Muscle of arm (tissue), 14 donors: ENCODE measurements around the gene OR5T1. TPM values are rescaled to one million over a fixed set of nuclear protein-coding genes. Genes with fewer than 3 reads are reported as not detected.

Source experiments
- DNase-seq: peaks from one replicate; pipeline ENCODE4 v3.0.0-alpha.2; 2013
- long read RNA-seq, 11 donors: transcript quantifications; one replicate each; lab custom pipeline, GENCODE V29; 2026
- polyA plus RNA-seq, 12 donors: library from polyadenylated mRNA; unstranded; fragments of 120-200 nt; gene quantifications; one replicate each; pipeline ENCODE4 v1.2.1, GENCODE V29; 2013; ENCODE audit not compliant: insufficient read length in 12 of 12

Gene OR5T1
- polyA plus RNA-seq: not detected
- long read RNA-seq, donor 1: 0 reads
- long read RNA-seq, donor 2: 0 reads
- long read RNA-seq, donor 3: 0 reads
- long read RNA-seq, donor 4: 0 reads
- long read RNA-seq, donor 5: 0 reads
- long read RNA-seq, donor 6: 0 reads
- long read RNA-seq, donor 7: 0 reads
- long read RNA-seq, donor 8: 0 reads
- long read RNA-seq, donor 9: 0 reads
- long read RNA-seq, donor 10: 0 reads
- long read RNA-seq, donor 11: 0 reads

GRCh38 chr11:56273854-56274253 lies at the start of gene OR5T1:
TSS of gene OR5T1 (plus strand) at chr11:56274154. CDS start at chr11:56275639, 1,485 bp downstream.
- DNase-seq: no peak

GRCh38 chr11:56234155-56234554 lies 39.8 kb upstream of the OR5T1 start, which contains the start of gene OR5T2:
TSS of gene OR5T2 (minus strand) at chr11:56234255. CDS start at chr11:56233062, 1,193 bp downstream.
- no peak for DNase-seq

GRCh38 chr11:56251954-56252353 lies 22.0 kb upstream of the OR5T1 start, which contains the start of gene OR5T3:
TSS of gene OR5T3 (plus strand) at chr11:56252254. CDS start at chr11:56252254, 0 bp downstream.
- no peak for DNase-seq

GRCh38 chr11:56271092-56271491 lies 2.9 kb upstream of the OR5T1 start:
- no peak for DNase-seq

- DNase-seq: no peak
Measured at GRCh38 chr11:56292154-56292553, 18.2 kb downstream of the OR5T1 start, which contains the start of gene OR8H1. TSS of gene OR8H1 (minus strand) at chr11:56292254. CDS start at chr11:56291062, 1,192 bp downstream.

- no peak for DNase-seq
Measured at GRCh38 chr11:56296898-56297297, 22.9 kb downstream of the OR5T1 start.

- DNase-seq: no peak
Measured at GRCh38 chr11:56307836-56308235, 33.9 kb downstream of the OR5T1 start.

- DNase-seq: no peak
Measured at GRCh38 chr11:56314844-56315243, 40.9 kb downstream of the OR5T1 start, which contains the start of gene OR8K3. TSS of gene OR8K3 (plus strand) at chr11:56315144. CDS start at chr11:56318307, 3,163 bp downstream.

Other genes with a start within 250 kb of the OR5T1 start
- gene OR5AS1, start 246.5 kb upstream of the OR5T1 start, polyA plus RNA-seq: under 1 TPM in 5 of 12 donors, not detected in 7; 0.01 to 0.07 (median 0.03) TPM
- gene OR8I2, start 180.8 kb upstream of the OR5T1 start, polyA plus RNA-seq: not detected
- gene OR8H2, start 170.5 kb upstream of the OR5T1 start, polyA plus RNA-seq: under 1 TPM in 1 of 12 donors, not detected in 11; 0.05 TPM
- gene OR8H3, start 151.8 kb upstream of the OR5T1 start, polyA plus RNA-seq: not detected
- gene OR8J3, start 134.0 kb upstream of the OR5T1 start, polyA plus RNA-seq: not detected
- gene OR8K5, start 113.8 kb upstream of the OR5T1 start, polyA plus RNA-seq: not detected
- gene OR5J2, start 97.5 kb upstream of the OR5T1 start, polyA plus RNA-seq: not detected
- gene OR5T2, start 39.9 kb upstream of the OR5T1 start, polyA plus RNA-seq: not detected
- not detected for gene OR5T3, start 21.9 kb upstream of the OR5T1 start, polyA plus RNA-seq
- not detected for gene OR8H1, start 18.1 kb downstream of the OR5T1 start, polyA plus RNA-seq
- not detected for gene OR8K3, start 41.0 kb downstream of the OR5T1 start, polyA plus RNA-seq
- not detected for gene OR8K1, start 71.9 kb downstream of the OR5T1 start, polyA plus RNA-seq
- gene OR8J1, start 80.1 kb downstream of the OR5T1 start, polyA plus RNA-seq: not detected
- gene OR8U1, start 101.5 kb downstream of the OR5T1 start, polyA plus RNA-seq: not detected
- gene OR5AL1, start 138.5 kb downstream of the OR5T1 start, polyA plus RNA-seq: not detected
- gene OR5M3, start 199.2 kb downstream of the OR5T1 start, polyA plus RNA-seq: not detected
- gene OR5M8, start 217.2 kb downstream of the OR5T1 start, polyA plus RNA-seq: not detected